Measurements from ENCODE around the gene C1QTNF3.

DNA sequence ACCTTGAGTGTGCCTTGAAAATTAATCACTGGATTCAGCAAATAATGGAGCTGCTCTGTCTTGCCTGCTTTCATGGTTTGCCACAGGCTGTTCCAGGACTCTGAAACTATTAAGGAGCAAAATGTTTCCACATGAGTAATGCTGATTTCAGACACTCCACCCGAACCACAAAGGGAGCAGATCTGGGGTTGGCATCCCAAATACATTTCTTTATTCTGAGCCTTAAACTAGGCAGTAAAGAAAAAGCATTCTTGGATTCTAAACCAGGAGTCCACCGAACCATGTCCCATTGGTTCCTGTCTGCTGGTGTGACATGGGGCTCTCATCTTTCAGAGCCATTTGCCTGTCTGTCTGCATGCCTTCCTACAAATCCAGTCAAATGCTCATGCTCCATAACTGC is 10.1 kb upstream of the C1QTNF3 start:
- TF ChIP-seq, protein P1, sequence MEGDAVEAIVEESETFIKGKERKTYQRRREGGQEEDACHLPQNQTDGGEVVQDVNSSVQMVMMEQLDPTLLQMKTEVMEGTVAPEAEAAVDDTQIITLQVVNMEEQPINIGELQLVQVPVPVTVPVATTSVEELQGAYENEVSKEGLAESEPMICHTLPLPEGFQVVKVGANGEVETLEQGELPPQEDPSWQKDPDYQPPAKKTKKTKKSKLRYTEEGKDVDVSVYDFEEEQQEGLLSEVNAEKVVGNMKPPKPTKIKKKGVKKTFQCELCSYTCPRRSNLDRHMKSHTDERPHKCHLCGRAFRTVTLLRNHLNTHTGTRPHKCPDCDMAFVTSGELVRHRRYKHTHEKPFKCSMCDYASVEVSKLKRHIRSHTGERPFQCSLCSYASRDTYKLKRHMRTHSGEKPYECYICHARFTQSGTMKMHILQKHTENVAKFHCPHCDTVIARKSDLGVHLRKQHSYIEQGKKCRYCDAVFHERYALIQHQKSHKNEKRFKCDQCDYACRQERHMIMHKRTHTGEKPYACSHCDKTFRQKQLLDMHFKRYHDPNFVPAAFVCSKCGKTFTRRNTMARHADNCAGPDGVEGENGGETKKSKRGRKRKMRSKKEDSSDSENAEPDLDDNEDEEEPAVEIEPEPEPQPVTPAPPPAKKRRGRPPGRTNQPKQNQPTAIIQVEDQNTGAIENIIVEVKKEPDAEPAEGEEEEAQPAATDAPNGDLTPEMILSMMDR (IDR thresholded peaks at IDR 0.05), result no peak
- no peak for TF ChIP-seq POLR2A (IDR thresholded peaks at IDR 0.05)

Data from transverse colon (tissue), 3 donors.